ENCODE results near the gene PTH2. TPM values are rescaled to one million over a fixed set of nuclear protein-coding genes. Genes with fewer than 3 reads are reported as not detected.

PTH2 gene
- total RNA-seq, 1 experiment from 2014 or later, result not detected

GRCh38 chr19:49417088-49417487, 6.2 kb downstream of the PTH2 start:
- Histone ChIP-seq H3F3A (ENCODE audit: insufficient read depth, low read depth) (no peaks in the 10 kb centered on the region), H3K9me3 (ENCODE audit: insufficient read depth, low read depth) (no peaks in the 10 kb centered on the region), H3K79me2 (ENCODE audit: low read depth) (no peaks in the 10 kb centered on the region), H3K27me3 (ENCODE audit: insufficient read depth, low read depth) (peaks cover 76% of the 10 kb centered on the region), H4K20me1 (ENCODE audit: insufficient read depth) (no peaks in the 10 kb centered on the region), H2AFZ (no peak overlapping the region), H3K36me3 (ENCODE audit: low read depth) (no peaks in the 10 kb centered on the region), H3K4me1 (replicated peaks; ENCODE audit: insufficient read depth) (no peaks in the 10 kb centered on the region), H3K9me2 (ENCODE audit: insufficient read depth) (no peaks in the 10 kb centered on the region), H3K4me2 (no peak overlapping the region), H3K4me3 (no peak overlapping the region), H3K27ac (no peak overlapping the region)
- TF ChIP-seq CTCF (conservative IDR thresholded peaks at IDR 0.05), result no peak
- no peak for TF ChIP-seq EZH2 (IDR thresholded peaks at IDR 0.05; ENCODE audit: low read depth)
- POLR2A ChIA-PET (ENCODE audit: unreplicated experiment), result no interaction called here
- DNase-seq, result no peak
- intact Hi-C loops (cut with micrococcal nuclease; ENCODE audit: unreplicated experiment), result no loop called here
- no TSS peak for BruUV-seq (replicated peaks)
- CTCF ChIA-PET, result interaction anchor here (0.6 kb wide), 1 partner anchor 278 kb away, joined by 6 read pairs; no protein-coding TSS in a partner anchor

- ChIA-PET POLR2A (ENCODE audit: unreplicated experiment) (no interaction called here), CTCF (no interaction called here)
- H2AFZ ChIP-seq, result no peak overlapping the region
- BruUV-seq (replicated peaks), result no TSS peak
- no peak overlapping the region for H3K4me3 ChIP-seq
- H3F3A ChIP-seq (ENCODE audit: insufficient read depth, low read depth), result no peaks in the 10 kb centered on the region
- no peaks in the 10 kb centered on the region for H3K4me1 ChIP-seq (replicated peaks; ENCODE audit: insufficient read depth)
- no peaks in the 10 kb centered on the region for H3K9me3 ChIP-seq (ENCODE audit: insufficient read depth, low read depth)
- DNase-seq, result no peak
- no peaks in the 10 kb centered on the region for H3K79me2 ChIP-seq (ENCODE audit: low read depth)
- H3K27me3 ChIP-seq (ENCODE audit: insufficient read depth, low read depth), result peaks cover 65% of the 10 kb centered on the region
- no peak overlapping the region for H3K27ac ChIP-seq
- no peaks in the 10 kb centered on the region for H4K20me1 ChIP-seq (ENCODE audit: insufficient read depth)
- H3K36me3 ChIP-seq (ENCODE audit: low read depth), result no peaks in the 10 kb centered on the region
- intact Hi-C loops (cut with micrococcal nuclease; ENCODE audit: unreplicated experiment), result no loop called here
- H3K4me2 ChIP-seq, result no peak overlapping the region
- TF ChIP-seq CTCF (conservative IDR thresholded peaks at IDR 0.05) (no peak), EZH2 (IDR thresholded peaks at IDR 0.05; ENCODE audit: low read depth) (no peak)
- H3K9me2 ChIP-seq (ENCODE audit: insufficient read depth), result no peaks in the 10 kb centered on the region
Measured at GRCh38 chr19:49415810-49416200, 7.4 kb downstream of the PTH2 start.

GRCh38 chr19:49415102-49415809, 8.0 kb downstream of the PTH2 start:
- no peak for DNase-seq
- no peak overlapping the region for H3K27ac ChIP-seq
- no TSS peak for BruUV-seq (replicated peaks)
- H3F3A ChIP-seq (ENCODE audit: insufficient read depth, low read depth), result no peaks in the 10 kb centered on the region
- TF ChIP-seq CTCF (conservative IDR thresholded peaks at IDR 0.05) (no peak), EZH2 (IDR thresholded peaks at IDR 0.05; ENCODE audit: low read depth) (no peak)
- H3K79me2 ChIP-seq (ENCODE audit: low read depth), result no peaks in the 10 kb centered on the region
- H3K4me1 ChIP-seq (replicated peaks; ENCODE audit: insufficient read depth), result no peaks in the 10 kb centered on the region
- CTCF ChIA-PET, result no interaction called here
- no peak overlapping the region for H3K4me2 ChIP-seq
- no peaks in the 10 kb centered on the region for H4K20me1 ChIP-seq (ENCODE audit: insufficient read depth)
- H3K27me3 ChIP-seq (ENCODE audit: insufficient read depth, low read depth), result peaks cover 60% of the 10 kb centered on the region
- no peaks in the 10 kb centered on the region for H3K36me3 ChIP-seq (ENCODE audit: low read depth)
- no peak overlapping the region for H2AFZ ChIP-seq
- intact Hi-C loops (cut with micrococcal nuclease; ENCODE audit: unreplicated experiment), result no loop called here
- POLR2A ChIA-PET (ENCODE audit: unreplicated experiment), result no interaction called here
- H3K9me3 ChIP-seq (ENCODE audit: insufficient read depth, low read depth), result no peaks in the 10 kb centered on the region
- no peak overlapping the region for H3K4me3 ChIP-seq
- no peaks in the 10 kb centered on the region for H3K9me2 ChIP-seq (ENCODE audit: insufficient read depth)
